GM12878 (cell line): ENCODE data around the gene MCTP2. TPM values are rescaled to one million over a fixed set of nuclear protein-coding genes. Genes with fewer than 3 reads are reported as not detected.

Experiments used
- BACH1 ChIP-seq: fragments of 450-650 bp; IDR thresholded peaks from 2 replicates; pipeline ENCODE4 v1.6.1; 2017; ENCODE audit warnings: mild to moderate bottlenecking, borderline replicate concordance
- BCL11A ChIP-seq: IDR thresholded peaks from 2 replicates; pipeline ENCODE4 v1.6.1; 2011; ENCODE audit warnings: low read depth, low read length
- CBFB ChIP-seq: IDR thresholded peaks from 2 replicates; pipeline ENCODE4 v1.6.1; 2016; ENCODE audit warnings: antibody characterized with exemption, low read depth
- IKZF1 ChIP-seq: fragments of 450-650 bp; conservative IDR thresholded peaks from 2 replicates; pipeline ENCODE4 v1.6.1; 2017; ENCODE audit warnings: antibody characterized with exemption, mild to moderate bottlenecking
- JUND ChIP-seq: IDR thresholded peaks from 2 replicates; pipeline ENCODE4 v1.6.1; 2012; ENCODE audit warnings: low read depth, mild to moderate bottlenecking, low read length, improper control_type of control experiment, moderate library complexity
- MTA2 ChIP-seq: fragments of 450-650 bp; IDR thresholded peaks from 2 replicates; pipeline ENCODE4 v1.6.1; 2016; ENCODE audit warnings: low read depth, mild to moderate bottlenecking, moderate library complexity
- NFYB ChIP-seq: IDR thresholded peaks from 2 replicates; pipeline ENCODE4 v1.6.1; 2011; ENCODE audit warnings: low read depth, mild to moderate bottlenecking, low read length, improper control_type of control experiment, moderate library complexity; ENCODE audit not compliant: insufficient read depth
- NR2C2 ChIP-seq: IDR thresholded peaks from 2 replicates; pipeline ENCODE4 v1.6.1; 2011; ENCODE audit warnings: borderline replicate concordance, low read depth; ENCODE audit not compliant: control insufficient read depth, insufficient read length
- PKNOX1 ChIP-seq: fragments of 450-650 bp; IDR thresholded peaks from 2 replicates; pipeline ENCODE4 v1.6.1; 2016; ENCODE audit warnings: mild to moderate bottlenecking
- POU2F2 ChIP-seq: IDR thresholded peaks from 3 replicates; pipeline ENCODE4 v1.6.1; 2011; ENCODE audit warnings: low read depth, mild to moderate bottlenecking, low read length, borderline replicate concordance
- PRDM15 ChIP-seq: fragments of 450-650 bp; formaldehyde crosslinking; IDR thresholded peaks from 2 replicates; pipeline ENCODE4 v1.4.0; 2020; ENCODE audit warnings: mild to moderate bottlenecking, moderate library complexity
- RFX5 ChIP-seq: IDR thresholded peaks from 2 replicates; pipeline ENCODE4 v1.6.1; 2011; ENCODE audit warnings: low read depth, low read length, improper control_type of control experiment
- SP1 ChIP-seq: IDR thresholded peaks from one replicate; pipeline ENCODE4 v1.6.1; 2011; ENCODE audit warnings: low read depth, low read length
- SREBF1 ChIP-seq: IDR thresholded peaks from 2 replicates; pipeline ENCODE4 v1.6.1; 2012; ENCODE audit warnings: mild to moderate bottlenecking, low read length
- SRF ChIP-seq, 2 experiments: IDR thresholded peaks; 2 replicates each; pipeline ENCODE4 v1.6.1; 2011; ENCODE audit warnings: low read depth in 2 of 2, low read length in 2 of 2, mild to moderate bottlenecking in 1 of 2, moderate library complexity in 1 of 2
- STAT1 ChIP-seq: fragments of 450-650 bp; conservative IDR thresholded peaks from 2 replicates; pipeline ENCODE4 v1.6.1; 2014; ENCODE audit warnings: antibody characterized with exemption, mild to moderate bottlenecking
- STAT3 ChIP-seq: IDR thresholded peaks from 2 replicates; pipeline ENCODE4 v1.6.1; 2011; ENCODE audit warnings: low read depth, low read length, improper control_type of control experiment
- TAF1 ChIP-seq: IDR thresholded peaks from 2 replicates; pipeline ENCODE4 v1.6.1; 2011; ENCODE audit warnings: mild to moderate bottlenecking, low read depth, low read length, borderline replicate concordance
- YY1 ChIP-seq: IDR thresholded peaks from 2 replicates; pipeline ENCODE4 v1.6.1; 2011; ENCODE audit warnings: low read depth, mild to moderate bottlenecking, low read length
- polyA plus RNA-seq, 11 experiments: library from polyadenylated mRNA; depleted of rRNA in 4 of 11; unstranded in 6 of 11; stranded (reverse) in 5 of 11; fragments of >200 nt; fragmentation: Nextera tagmentation in 4 of 11; fragmentation: Illumina TruSeq in 1 of 11; extraction: Ambion mirVana in 4 of 11; extraction: Trizol in 1 of 11; gene quantifications; 1 replicate in 1 of 11; 2 replicates in 10 of 11; pipeline versions ENCODE4 v1.2.1 to v1.2.3, GENCODE V29; 2011 to 2016; ENCODE audit warnings: inconsistent platforms in 2 of 11, missing spikeins in 2 of 11, low read depth in 1 of 11
- total RNA-seq, 4 experiments: library from RNA; depleted of rRNA in 3 of 4; stranded (reverse); fragments of >200 nt in 3 of 4; fragmentation: Illumina TruSeq in 1 of 4; extraction: Trizol in 1 of 4; gene quantifications; 2 replicates each; pipeline versions ENCODE4 v1.2.1 to v1.2.3, GENCODE V29; 2013 to 2021
- TF ChIP-seq, protein P1 (sequence below): IDR thresholded peaks from 2 replicates; pipeline ENCODE4 v1.6.1; 2012; ENCODE audit warnings: improper control_type of control experiment, low read depth, low read length; ENCODE audit not compliant: insufficient replicate concordance

Gene MCTP2
- total and polyA plus RNA-seq, 10 of the 15 experiments (the other 5 are each of a cell fraction or from before 2014, with no cell fraction given): 0.24 to 48.5 (median 0.88) TPM

- TF ChIP-seq TAF1 (no peak), CBFB (no peak), POU2F2 (no peak), BACH1 (no peak), STAT3 (no peak), NR2C2 (no peak), SREBF1 (no peak), MTA2 (no peak), RFX5 (no peak), PKNOX1 (peak; percentile 6; the same call in 1 of the 2 replicates), SP1 (no peak), PRDM15 (CRISPR knock-in tag) (no peak), NFYB (no peak), BCL11A (no peak), SRF (IDR thresholded peaks at IDR 0.05; ENCODE audit: low read depth in 2 of 2, low read length in 2 of 2) (no peak), YY1 (peak; percentile 80), IKZF1 (peak; percentile 36; the same call in 1 of the 2 replicates), STAT1 (0 out of 2 replicates have a peak, but pooled peaks have one; percentile 66), JUND (no peak)
- TF ChIP-seq, protein P1, sequence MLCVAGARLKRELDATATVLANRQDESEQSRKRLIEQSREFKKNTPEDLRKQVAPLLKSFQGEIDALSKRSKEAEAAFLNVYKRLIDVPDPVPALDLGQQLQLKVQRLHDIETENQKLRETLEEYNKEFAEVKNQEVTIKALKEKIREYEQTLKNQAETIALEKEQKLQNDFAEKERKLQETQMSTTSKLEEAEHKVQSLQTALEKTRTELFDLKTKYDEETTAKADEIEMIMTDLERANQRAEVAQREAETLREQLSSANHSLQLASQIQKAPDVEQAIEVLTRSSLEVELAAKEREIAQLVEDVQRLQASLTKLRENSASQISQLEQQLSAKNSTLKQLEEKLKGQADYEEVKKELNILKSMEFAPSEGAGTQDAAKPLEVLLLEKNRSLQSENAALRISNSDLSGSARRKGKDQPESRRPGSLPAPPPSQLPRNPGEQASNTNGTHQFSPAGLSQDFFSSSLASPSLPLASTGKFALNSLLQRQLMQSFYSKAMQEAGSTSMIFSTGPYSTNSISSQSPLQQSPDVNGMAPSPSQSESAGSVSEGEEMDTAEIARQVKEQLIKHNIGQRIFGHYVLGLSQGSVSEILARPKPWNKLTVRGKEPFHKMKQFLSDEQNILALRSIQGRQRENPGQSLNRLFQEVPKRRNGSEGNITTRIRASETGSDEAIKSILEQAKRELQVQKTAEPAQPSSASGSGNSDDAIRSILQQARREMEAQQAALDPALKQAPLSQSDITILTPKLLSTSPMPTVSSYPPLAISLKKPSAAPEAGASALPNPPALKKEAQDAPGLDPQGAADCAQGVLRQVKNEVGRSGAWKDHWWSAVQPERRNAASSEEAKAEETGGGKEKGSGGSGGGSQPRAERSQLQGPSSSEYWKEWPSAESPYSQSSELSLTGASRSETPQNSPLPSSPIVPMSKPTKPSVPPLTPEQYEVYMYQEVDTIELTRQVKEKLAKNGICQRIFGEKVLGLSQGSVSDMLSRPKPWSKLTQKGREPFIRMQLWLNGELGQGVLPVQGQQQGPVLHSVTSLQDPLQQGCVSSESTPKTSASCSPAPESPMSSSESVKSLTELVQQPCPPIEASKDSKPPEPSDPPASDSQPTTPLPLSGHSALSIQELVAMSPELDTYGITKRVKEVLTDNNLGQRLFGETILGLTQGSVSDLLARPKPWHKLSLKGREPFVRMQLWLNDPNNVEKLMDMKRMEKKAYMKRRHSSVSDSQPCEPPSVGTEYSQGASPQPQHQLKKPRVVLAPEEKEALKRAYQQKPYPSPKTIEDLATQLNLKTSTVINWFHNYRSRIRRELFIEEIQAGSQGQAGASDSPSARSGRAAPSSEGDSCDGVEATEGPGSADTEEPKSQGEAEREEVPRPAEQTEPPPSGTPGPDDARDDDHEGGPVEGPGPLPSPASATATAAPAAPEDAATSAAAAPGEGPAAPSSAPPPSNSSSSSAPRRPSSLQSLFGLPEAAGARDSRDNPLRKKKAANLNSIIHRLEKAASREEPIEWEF: no peak
Measured at GRCh38 chr15:94324117-94324826, 92.9 kb downstream of the MCTP2 start (continued).
